HEK293 (cell line): ENCODE data around the gene LRRC75A.
A peak's percentile ranks its signal among the peaks of the same experiment; 100 is the strongest.

Experiments
- CTCF ChIA-PET: fragments of 350-600 bp; formaldehyde crosslinking; extraction: SDS; loops from one replicate; lab custom pipeline; 2021; ENCODE audit warnings: antibody characterized with exemption; lab: Yijun Ruan, JAX
- POLR2A ChIA-PET: fragments of 300-600 bp; formaldehyde crosslinking; extraction: SDS; loops from one replicate; lab custom pipeline; 2020; ENCODE audit warnings: antibody characterized with exemption, inconsistent platforms; lab: Yijun Ruan, JAX
- H3K27ac ChIP-seq: fragments of 200-500 bp; sonication (Bioruptor generic); 2 replicates; pipeline ENCODE4 v1.5.1; 2014; ENCODE audit warnings: low read depth, low read length, control low read depth, inconsistent platforms; ENCODE audit errors: extremely low read depth
- H3K36me3 ChIP-seq, 2 experiments: fragments of 200-500 bp in 1 of 2; sonication (Bioruptor generic) in 1 of 2; 1 replicate in 1 of 2; 2 replicates in 1 of 2; pipeline ENCODE4 v1.5.1; 2014 to 2017; ENCODE audit warnings: inconsistent platforms in 2 of 2, low read length in 2 of 2; ENCODE audit not compliant: control insufficient read depth in 2 of 2, insufficient read depth in 1 of 2
- H3K4me1 ChIP-seq: fragments of 200-500 bp; sonication (Bioruptor generic); 2 replicates; pipeline ENCODE4 v1.5.1; 2014; ENCODE audit warnings: mild to moderate bottlenecking, low read length, inconsistent platforms; ENCODE audit not compliant: control insufficient read depth, insufficient read depth
- H3K4me3 ChIP-seq: 2 replicates; pipeline ENCODE4 v1.5.1; 2011; ENCODE audit warnings: low read depth, mild to moderate bottlenecking, control low read depth, low read length, moderate library complexity
- H3K9me3 ChIP-seq: fragments of 200-500 bp; sonication (Bioruptor generic); 2 replicates; pipeline ENCODE4 v1.5.1; 2014; ENCODE audit warnings: low read depth, low read length, inconsistent platforms; ENCODE audit not compliant: control insufficient read depth, insufficient read depth
- GLI4 ChIP-seq: fragments of 450-650 bp; formaldehyde crosslinking; IDR thresholded peaks from 2 replicates; pipeline ENCODE4 v1.5.1; 2016; ENCODE audit warnings: missing biosample characterization, missing genetic modification characterization
- GLIS2 ChIP-seq: fragments of 450-650 bp; formaldehyde crosslinking; IDR thresholded peaks from 2 replicates; pipeline ENCODE4 v1.5.1; 2016; ENCODE audit warnings: missing biosample characterization, missing genetic modification characterization
- KLF7 ChIP-seq: fragments of 450-650 bp; formaldehyde crosslinking; IDR thresholded peaks from 2 replicates; pipeline ENCODE4 v1.5.1; 2016; ENCODE audit warnings: missing biosample characterization, missing genetic modification characterization, borderline replicate concordance
- SALL2 ChIP-seq: fragments of 450-650 bp; formaldehyde crosslinking; IDR thresholded peaks from 2 replicates; pipeline ENCODE4 v1.5.0; 2017; ENCODE audit warnings: missing biosample characterization, mild to moderate bottlenecking, missing genetic modification characterization, borderline replicate concordance
- SCRT2 ChIP-seq: fragments of 450-650 bp; formaldehyde crosslinking; IDR thresholded peaks from 2 replicates; pipeline ENCODE4 v1.5.1; 2016; ENCODE audit warnings: missing biosample characterization, missing genetic modification characterization
- SP2 ChIP-seq: fragments of 450-650 bp; formaldehyde crosslinking; IDR thresholded peaks from 2 replicates; pipeline ENCODE4 v1.5.1; 2016; ENCODE audit warnings: missing biosample characterization, missing genetic modification characterization
- SP7 ChIP-seq: fragments of 450-650 bp; formaldehyde crosslinking; IDR thresholded peaks from 2 replicates; pipeline ENCODE4 v1.5.1; 2016; ENCODE audit warnings: missing biosample characterization, missing genetic modification characterization
- ZBTB17 ChIP-seq: fragments of 450-650 bp; formaldehyde crosslinking; IDR thresholded peaks from 2 replicates; pipeline ENCODE4 v1.5.1; 2016; ENCODE audit warnings: missing biosample characterization, missing genetic modification characterization
- ZFP69B ChIP-seq: fragments of 450-650 bp; formaldehyde crosslinking; IDR thresholded peaks from 2 replicates; pipeline ENCODE4 v1.5.1; 2016; ENCODE audit warnings: missing biosample characterization, missing genetic modification characterization
- ZNF138 ChIP-seq: fragments of 450-650 bp; formaldehyde crosslinking; IDR thresholded peaks from 2 replicates; pipeline ENCODE4 v1.5.1; 2016; ENCODE audit warnings: missing biosample characterization, missing genetic modification characterization, borderline replicate concordance
- ZNF19 ChIP-seq: fragments of 450-650 bp; formaldehyde crosslinking; IDR thresholded peaks from 2 replicates; pipeline ENCODE4; 2016; ENCODE audit warnings: missing biosample characterization, missing genetic modification characterization, low read depth
- ZNF324 ChIP-seq: fragments of 450-650 bp; formaldehyde crosslinking; IDR thresholded peaks from 2 replicates; pipeline ENCODE4 v1.5.1; 2016; ENCODE audit warnings: missing biosample characterization, missing genetic modification characterization
- ZNF335 ChIP-seq: fragments of 450-650 bp; formaldehyde crosslinking; conservative IDR thresholded peaks from 2 replicates; pipeline ENCODE4 v1.5.1; 2016; ENCODE audit warnings: missing biosample characterization, missing genetic modification characterization
- ZNF48 ChIP-seq: fragments of 450-650 bp; formaldehyde crosslinking; IDR thresholded peaks from 2 replicates; pipeline ENCODE4 v1.5.1; 2016; ENCODE audit warnings: missing biosample characterization, missing genetic modification characterization
- ZNF555 ChIP-seq: fragments of 450-650 bp; formaldehyde crosslinking; conservative IDR thresholded peaks from 2 replicates; pipeline ENCODE4 v1.5.1; 2017; ENCODE audit warnings: missing biosample characterization, mild to moderate bottlenecking, missing genetic modification characterization, inconsistent platforms
- ZNF600 ChIP-seq: fragments of 450-650 bp; formaldehyde crosslinking; IDR thresholded peaks from 2 replicates; pipeline ENCODE4 v1.5.1; 2016; ENCODE audit warnings: missing biosample characterization, missing genetic modification characterization
- ZNF664 ChIP-seq: fragments of 450-650 bp; formaldehyde crosslinking; IDR thresholded peaks from 2 replicates; pipeline ENCODE4 v1.5.1; 2016; ENCODE audit warnings: missing biosample characterization, missing genetic modification characterization
- TF ChIP-seq, protein P1 (sequence below): fragments of 450-650 bp; formaldehyde crosslinking; IDR thresholded peaks from 2 replicates; pipeline ENCODE4 v1.5.1; 2016; ENCODE audit warnings: missing biosample characterization, missing genetic modification characterization, borderline replicate concordance
- TF ChIP-seq, protein P2 (sequence below): fragments of 450-650 bp; formaldehyde crosslinking; IDR thresholded peaks from 2 replicates; pipeline ENCODE4 v1.5.1; 2016; ENCODE audit warnings: missing biosample characterization, missing genetic modification characterization
- TF ChIP-seq, protein P3 (sequence below): fragments of 450-650 bp; formaldehyde crosslinking; IDR thresholded peaks from 2 replicates; pipeline ENCODE4 v1.5.1; 2017; ENCODE audit warnings: missing biosample characterization, missing genetic modification characterization
- TF ChIP-seq, protein P4 (sequence below): fragments of 450-650 bp; formaldehyde crosslinking; IDR thresholded peaks from 2 replicates; pipeline ENCODE4 v1.5.1; 2017; ENCODE audit warnings: missing biosample characterization, missing genetic modification characterization
- TF ChIP-seq, protein P5 (sequence below): fragments of 450-650 bp; IDR thresholded peaks from 2 replicates; pipeline ENCODE4 v1.5.1; 2018; ENCODE audit warnings: missing biosample characterization, mild to moderate bottlenecking, missing genetic modification characterization
- TF ChIP-seq, protein P6 (sequence below): fragments of 450-650 bp; formaldehyde crosslinking; IDR thresholded peaks from 2 replicates; pipeline ENCODE4 v1.5.1; 2016; ENCODE audit warnings: missing biosample characterization, missing genetic modification characterization
- TF ChIP-seq, protein P7 (sequence below): fragments of 450-650 bp; formaldehyde crosslinking; IDR thresholded peaks from 2 replicates; pipeline ENCODE4 v1.5.1; 2016; ENCODE audit warnings: missing biosample characterization, missing genetic modification characterization

LRRC75A gene

DNA sequence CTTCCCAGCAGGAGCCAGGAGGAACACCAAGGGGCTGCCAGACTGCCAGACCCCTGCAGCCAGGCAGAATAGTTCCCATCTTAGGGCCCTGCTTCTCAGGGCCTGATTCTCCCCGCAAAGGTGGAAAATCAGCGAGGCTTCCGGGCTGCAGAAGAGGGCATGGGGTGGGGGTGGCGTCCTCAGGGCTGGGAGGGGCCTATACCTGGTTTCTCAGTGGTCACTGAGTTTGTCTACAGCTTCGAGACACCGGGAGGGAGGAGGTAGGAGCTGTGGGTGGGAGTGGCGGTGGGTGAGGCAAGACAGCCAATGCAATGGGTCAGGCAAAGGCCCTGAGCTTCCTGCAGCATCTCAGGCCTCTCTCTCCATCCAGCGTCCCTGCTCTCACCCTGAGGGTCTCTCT lies 14.3 kb downstream of the LRRC75A start (continued):
- TF ChIP-seq, protein P1, sequence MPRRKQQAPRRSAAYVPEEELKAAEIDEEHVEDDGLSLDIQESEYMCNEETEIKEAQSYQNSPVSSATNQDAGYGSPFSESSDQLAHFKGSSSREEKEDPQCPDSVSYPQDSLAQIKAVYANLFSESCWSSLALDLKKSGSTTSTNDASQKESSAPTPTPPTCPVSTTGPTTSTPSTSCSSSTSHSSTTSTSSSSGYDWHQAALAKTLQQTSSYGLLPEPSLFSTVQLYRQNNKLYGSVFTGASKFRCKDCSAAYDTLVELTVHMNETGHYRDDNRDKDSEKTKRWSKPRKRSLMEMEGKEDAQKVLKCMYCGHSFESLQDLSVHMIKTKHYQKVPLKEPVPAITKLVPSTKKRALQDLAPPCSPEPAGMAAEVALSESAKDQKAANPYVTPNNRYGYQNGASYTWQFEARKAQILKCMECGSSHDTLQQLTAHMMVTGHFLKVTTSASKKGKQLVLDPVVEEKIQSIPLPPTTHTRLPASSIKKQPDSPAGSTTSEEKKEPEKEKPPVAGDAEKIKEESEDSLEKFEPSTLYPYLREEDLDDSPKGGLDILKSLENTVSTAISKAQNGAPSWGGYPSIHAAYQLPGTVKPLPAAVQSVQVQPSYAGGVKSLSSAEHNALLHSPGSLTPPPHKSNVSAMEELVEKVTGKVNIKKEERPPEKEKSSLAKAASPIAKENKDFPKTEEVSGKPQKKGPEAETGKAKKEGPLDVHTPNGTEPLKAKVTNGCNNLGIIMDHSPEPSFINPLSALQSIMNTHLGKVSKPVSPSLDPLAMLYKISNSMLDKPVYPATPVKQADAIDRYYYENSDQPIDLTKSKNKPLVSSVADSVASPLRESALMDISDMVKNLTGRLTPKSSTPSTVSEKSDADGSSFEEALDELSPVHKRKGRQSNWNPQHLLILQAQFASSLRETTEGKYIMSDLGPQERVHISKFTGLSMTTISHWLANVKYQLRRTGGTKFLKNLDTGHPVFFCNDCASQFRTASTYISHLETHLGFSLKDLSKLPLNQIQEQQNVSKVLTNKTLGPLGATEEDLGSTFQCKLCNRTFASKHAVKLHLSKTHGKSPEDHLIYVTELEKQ, result no peak
- TF ChIP-seq ZFP69B (tag by site-specific recombination), result no peak
- TF ChIP-seq ZNF48 (tag by site-specific recombination), result no peak
- TF ChIP-seq, protein P2, sequence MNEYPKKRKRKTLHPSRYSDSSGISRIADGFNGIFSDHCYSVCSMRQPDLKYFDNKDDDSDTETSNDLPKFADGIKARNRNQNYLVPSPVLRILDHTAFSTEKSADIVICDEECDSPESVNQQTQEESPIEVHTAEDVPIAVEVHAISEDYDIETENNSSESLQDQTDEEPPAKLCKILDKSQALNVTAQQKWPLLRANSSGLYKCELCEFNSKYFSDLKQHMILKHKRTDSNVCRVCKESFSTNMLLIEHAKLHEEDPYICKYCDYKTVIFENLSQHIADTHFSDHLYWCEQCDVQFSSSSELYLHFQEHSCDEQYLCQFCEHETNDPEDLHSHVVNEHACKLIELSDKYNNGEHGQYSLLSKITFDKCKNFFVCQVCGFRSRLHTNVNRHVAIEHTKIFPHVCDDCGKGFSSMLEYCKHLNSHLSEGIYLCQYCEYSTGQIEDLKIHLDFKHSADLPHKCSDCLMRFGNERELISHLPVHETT (tag by site-specific recombination), result no peak
- TF ChIP-seq, protein P3, sequence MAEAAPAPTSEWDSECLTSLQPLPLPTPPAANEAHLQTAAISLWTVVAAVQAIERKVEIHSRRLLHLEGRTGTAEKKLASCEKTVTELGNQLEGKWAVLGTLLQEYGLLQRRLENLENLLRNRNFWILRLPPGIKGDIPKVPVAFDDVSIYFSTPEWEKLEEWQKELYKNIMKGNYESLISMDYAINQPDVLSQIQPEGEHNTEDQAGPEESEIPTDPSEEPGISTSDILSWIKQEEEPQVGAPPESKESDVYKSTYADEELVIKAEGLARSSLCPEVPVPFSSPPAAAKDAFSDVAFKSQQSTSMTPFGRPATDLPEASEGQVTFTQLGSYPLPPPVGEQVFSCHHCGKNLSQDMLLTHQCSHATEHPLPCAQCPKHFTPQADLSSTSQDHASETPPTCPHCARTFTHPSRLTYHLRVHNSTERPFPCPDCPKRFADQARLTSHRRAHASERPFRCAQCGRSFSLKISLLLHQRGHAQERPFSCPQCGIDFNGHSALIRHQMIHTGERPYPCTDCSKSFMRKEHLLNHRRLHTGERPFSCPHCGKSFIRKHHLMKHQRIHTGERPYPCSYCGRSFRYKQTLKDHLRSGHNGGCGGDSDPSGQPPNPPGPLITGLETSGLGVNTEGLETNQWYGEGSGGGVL (tag by site-specific recombination), result no peak
- no peak for TF ChIP-seq ZNF19
- TF ChIP-seq, protein P4, sequence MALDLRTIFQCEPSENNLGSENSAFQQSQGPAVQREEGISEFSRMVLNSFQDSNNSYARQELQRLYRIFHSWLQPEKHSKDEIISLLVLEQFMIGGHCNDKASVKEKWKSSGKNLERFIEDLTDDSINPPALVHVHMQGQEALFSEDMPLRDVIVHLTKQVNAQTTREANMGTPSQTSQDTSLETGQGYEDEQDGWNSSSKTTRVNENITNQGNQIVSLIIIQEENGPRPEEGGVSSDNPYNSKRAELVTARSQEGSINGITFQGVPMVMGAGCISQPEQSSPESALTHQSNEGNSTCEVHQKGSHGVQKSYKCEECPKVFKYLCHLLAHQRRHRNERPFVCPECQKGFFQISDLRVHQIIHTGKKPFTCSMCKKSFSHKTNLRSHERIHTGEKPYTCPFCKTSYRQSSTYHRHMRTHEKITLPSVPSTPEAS (tag by site-specific recombination), result no peak
- no peak for TF ChIP-seq GLIS2

DNA sequence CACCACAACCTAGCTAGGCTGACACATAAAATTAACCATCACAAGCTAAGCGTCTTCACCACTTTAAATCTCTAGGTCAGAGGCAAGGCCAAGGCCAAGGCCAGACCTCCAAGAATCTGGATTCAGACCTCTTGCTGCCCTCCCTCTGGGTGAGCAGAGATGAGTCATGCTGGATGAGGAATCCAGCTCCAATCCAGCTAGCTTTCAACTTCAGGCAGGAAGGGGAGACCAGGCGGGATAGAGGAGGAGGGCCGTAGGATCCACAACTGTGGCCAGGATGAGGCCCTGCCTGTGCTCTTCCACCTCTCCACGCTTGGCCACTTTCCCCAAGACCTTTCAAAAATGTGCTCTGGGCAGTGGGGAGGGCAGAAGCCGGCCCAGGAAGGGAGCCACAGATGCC lies 14.7 kb downstream of the LRRC75A start:
- no peaks in the 10 kb centered on the region for H3K4me1 ChIP-seq
- no peak overlapping the region for H3K27ac ChIP-seq
- POLR2A ChIA-PET, result interaction anchor here (0.8 to 2.0 kb wide), 5 partner anchors 11 to 39 kb away, joined by 3 to 9 read pairs (median 4); no protein-coding TSS in a partner anchor
- no peaks in the 10 kb centered on the region for H3K9me3 ChIP-seq
- no peak overlapping the region for H3K4me3 ChIP-seq
- CTCF ChIA-PET, result interaction anchor here (1.0 to 1.3 kb wide), 4 partner anchors 13 to 44 kb away, joined by 3 to 9 read pairs (median 5); no protein-coding TSS in a partner anchor
- no peaks in the 10 kb centered on the region for H3K36me3 ChIP-seq
- TF ChIP-seq ZNF600 (tag by site-specific recombination) (peak; percentile 71; the same call in 1 of the 2 replicates), ZBTB17 (tag by site-specific recombination) (peak; percentile 76), SALL2 (tag by site-specific recombination) (no peak), ZNF335 (tag by site-specific recombination) (no peak), ZNF138 (no peak), KLF7 (no peak), SP2 (tag by site-specific recombination) (no peak), SCRT2 (tag by site-specific recombination) (no peak), ZNF324 (no peak), GLI4 (no peak), ZNF664 (tag by site-specific recombination) (no peak), ZNF555 (tag by site-specific recombination) (no peak), SP7 (peak; percentile 51; the same call in 1 of the 2 replicates)
- TF ChIP-seq, protein P5, sequence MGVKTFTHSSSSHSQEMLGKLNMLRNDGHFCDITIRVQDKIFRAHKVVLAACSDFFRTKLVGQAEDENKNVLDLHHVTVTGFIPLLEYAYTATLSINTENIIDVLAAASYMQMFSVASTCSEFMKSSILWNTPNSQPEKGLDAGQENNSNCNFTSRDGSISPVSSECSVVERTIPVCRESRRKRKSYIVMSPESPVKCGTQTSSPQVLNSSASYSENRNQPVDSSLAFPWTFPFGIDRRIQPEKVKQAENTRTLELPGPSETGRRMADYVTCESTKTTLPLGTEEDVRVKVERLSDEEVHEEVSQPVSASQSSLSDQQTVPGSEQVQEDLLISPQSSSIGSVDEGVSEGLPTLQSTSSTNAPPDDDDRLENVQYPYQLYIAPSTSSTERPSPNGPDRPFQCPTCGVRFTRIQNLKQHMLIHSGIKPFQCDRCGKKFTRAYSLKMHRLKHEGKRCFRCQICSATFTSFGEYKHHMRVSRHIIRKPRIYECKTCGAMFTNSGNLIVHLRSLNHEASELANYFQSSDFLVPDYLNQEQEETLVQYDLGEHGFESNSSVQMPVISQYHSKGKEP (tag by site-specific recombination), result no peak
- TF ChIP-seq, protein P6, sequence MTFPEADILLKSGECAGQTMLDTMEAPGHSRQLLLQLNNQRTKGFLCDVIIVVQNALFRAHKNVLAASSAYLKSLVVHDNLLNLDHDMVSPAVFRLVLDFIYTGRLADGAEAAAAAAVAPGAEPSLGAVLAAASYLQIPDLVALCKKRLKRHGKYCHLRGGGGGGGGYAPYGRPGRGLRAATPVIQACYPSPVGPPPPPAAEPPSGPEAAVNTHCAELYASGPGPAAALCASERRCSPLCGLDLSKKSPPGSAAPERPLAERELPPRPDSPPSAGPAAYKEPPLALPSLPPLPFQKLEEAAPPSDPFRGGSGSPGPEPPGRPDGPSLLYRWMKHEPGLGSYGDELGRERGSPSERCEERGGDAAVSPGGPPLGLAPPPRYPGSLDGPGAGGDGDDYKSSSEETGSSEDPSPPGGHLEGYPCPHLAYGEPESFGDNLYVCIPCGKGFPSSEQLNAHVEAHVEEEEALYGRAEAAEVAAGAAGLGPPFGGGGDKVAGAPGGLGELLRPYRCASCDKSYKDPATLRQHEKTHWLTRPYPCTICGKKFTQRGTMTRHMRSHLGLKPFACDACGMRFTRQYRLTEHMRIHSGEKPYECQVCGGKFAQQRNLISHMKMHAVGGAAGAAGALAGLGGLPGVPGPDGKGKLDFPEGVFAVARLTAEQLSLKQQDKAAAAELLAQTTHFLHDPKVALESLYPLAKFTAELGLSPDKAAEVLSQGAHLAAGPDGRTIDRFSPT (tag by site-specific recombination), result no peak
- TF ChIP-seq, protein P7, sequence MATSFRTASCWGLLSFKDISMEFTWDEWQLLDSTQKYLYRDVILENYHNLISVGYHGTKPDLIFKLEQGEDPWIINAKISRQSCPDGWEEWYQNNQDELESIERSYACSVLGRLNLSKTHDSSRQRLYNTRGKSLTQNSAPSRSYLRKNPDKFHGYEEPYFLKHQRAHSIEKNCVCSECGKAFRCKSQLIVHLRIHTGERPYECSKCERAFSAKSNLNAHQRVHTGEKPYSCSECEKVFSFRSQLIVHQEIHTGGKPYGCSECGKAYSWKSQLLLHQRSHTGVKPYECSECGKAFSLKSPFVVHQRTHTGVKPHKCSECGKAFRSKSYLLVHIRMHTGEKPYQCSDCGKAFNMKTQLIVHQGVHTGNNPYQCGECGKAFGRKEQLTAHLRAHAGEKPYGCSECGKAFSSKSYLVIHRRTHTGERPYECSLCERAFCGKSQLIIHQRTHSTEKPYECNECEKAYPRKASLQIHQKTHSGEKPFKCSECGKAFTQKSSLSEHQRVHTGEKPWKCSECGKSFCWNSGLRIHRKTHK (tag by site-specific recombination), result no peak
